HG02678 (cell line): ENCODE results near the gene NEUROD2.

Experiments used
- ATAC-seq: cut with Tn5 transposase; IDR thresholded peaks from one replicate; pipeline ENCODE4 v1.9.1; 2021; ENCODE audit warnings: mild to moderate bottlenecking, moderate library complexity; ENCODE audit not compliant: unreplicated experiment

Gene NEUROD2

DNA sequence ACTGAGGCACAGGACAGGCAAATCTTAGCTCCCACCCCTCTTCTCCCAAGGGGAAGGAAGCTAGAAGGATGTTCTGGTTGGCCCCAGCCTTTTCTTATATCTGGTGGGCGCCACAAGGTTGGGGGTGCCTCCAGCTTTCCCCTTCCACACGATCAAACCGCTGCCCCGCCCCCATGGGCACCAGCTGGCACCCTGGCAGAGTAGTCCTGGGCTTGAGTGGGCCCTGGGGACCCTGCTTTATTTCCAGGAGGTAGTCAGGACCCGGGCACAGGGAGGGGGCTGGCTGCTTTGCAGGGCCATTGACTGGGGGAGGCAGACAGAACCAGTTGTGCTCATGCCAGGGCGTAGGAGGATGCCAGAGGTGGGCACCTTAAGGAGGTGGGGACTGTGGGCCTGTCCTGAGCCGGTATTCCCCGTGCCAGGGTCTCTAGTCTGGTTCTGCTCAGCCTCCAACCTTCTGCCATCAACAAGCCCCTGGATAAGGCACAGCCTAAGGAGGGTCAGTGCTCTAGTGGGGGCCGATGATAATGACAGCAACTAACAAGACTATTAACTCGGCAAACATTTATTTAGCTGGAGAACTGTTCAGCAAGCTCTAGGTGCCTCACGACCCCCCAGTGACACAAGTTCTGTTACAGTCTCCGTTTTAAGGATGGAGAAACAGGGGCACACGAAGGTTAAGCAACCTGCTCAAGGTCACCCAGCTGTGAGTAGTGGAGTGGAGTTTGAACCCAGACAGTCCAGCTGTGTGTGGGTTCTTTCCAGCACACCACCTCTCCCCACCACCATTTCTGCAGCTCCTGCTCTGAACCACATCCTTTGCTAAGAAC is 11.5 kb upstream of the NEUROD2 start:
- ATAC-seq: no peak

DNA sequence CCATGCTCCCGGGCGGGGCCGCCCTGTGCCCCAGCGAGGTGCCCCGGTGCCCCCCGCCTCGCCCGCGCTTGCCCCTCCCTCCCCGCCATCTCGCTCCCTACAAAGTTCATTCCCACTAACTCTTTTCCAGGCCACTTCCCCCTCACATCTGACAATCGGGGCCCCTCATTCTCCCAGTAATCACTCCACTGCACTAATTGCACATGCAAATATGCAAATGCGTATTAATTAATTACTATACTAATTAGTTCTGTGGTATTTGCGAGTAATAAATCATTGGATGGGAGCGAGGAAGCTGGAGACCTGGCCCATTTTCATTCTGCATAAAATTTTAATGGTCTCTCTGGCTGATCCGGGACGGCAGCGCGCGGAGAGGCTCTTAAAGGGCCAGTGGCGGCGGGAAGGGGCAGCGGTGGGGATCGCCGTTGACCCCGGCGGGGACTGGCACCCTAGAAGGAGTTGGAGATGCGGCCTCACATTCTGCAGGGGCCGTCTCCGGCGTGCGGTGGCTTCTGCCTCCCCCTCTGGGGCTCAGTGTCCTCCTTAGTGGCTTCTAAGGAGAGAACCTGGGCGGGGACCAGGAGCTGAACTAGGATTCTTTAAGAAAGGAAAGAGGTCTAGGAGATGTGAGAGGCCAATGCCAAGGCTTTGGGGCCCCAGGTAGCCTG is 10.7 kb upstream of the NEUROD2 start:
- ATAC-seq: no peak

DNA sequence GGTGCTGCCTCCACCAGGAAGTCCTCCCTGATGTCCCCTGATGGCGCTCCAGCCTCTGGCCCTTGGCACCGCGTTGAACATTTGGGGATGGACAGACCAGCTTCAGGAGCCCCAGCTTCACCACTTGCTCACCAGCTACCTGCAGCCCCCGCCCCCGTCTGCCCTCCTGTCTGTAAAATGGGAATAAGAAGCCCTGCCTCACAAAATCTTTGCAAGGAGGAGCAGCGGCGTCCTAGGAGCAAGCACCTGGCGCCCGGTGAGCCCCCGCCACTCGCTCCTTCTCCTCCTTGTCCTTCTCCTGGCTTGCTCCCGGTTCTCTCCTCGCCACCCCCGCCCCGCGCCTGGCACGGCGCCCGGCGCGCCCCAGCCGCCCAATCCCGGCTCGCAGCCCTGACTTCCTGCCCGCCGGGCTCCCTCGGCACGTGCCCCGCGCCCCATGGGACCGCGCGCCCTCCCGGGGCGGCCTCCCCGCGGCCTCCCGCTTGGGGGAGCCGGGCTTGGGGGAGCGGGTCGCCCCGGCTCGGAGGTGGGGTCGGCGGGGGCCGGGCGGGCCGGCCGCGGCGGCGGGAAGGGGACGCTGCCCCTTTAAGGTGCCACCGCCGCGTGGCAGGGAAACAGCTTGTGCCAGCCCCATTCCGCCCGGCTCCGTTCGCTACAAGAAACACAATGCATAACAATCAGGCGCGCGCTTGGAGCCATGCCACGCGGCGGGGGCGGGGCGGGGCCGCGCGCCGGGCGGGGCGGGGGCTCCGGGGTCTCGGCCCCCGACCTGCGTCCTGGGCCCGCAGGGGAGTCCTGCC is 9.9 kb upstream of the NEUROD2 start:
- ATAC-seq: no peak

DNA sequence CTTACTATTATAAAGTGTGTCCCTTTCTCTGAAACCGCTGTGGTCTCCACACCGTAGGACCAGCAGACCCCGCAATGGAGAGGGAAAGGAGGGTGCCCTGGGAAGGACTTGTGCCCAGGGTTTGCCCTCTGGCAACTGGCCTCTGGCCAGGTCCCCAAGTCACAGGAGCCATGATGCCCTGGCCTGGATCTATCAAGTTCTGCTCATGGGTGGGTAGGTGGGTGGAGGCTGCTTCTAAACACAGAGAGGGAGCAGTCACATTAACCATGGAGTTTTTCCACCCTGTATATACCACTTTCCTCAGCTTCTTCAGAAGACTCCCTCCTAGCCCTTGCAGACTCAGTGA is 9.4 kb upstream of the NEUROD2 start:
- ATAC-seq: no peak

DNA sequence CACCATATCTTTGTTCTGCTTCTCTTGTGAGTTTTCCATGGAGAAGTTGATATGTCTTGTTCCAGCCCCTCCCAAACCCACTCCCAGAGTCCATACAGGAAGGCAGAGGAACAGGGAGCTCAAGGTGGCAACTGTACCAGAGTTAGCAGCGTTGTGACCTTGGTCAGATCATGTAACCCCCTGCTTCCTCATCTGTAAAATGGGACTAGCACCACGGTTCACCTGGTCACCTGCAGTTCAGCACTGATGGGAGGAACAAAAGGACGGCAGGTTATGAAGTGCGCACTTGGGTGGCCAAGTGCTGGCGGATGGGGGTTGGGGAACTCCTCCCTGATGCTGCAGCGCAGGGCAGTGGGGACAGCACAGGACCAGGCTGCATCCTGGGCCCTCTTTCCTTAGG is 7.7 kb upstream of the NEUROD2 start:
- no peak for ATAC-seq

DNA sequence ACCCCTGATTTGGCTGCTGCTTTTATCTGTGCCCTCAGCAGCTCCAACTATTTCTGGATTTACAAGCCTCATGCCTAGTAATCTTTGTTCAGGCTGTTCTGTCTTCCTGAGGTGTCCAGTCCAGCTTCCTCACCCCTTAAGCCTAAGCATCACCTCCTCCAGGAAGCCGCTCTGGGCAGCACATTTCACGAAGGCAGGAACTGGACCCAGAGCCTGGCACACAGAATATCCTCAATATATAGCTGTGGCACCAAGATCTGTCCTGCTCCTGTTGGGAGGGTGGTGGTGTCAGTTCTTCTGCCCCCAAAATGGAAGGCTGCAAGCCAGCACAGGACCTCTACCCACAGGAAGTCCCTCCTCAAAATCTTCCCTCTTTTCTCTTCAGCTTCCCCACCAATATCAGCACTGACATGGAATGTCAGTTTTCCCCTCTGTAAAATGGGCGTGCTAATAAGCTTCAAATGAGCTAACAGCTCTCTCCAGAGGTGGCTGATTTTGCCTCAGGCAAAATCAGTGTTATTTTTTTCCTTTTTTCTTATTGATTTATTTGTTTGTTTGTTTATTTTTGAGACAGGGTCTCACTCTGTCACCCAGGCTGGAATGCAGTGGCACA is 6.9 kb upstream of the NEUROD2 start:
- no peak for ATAC-seq

DNA sequence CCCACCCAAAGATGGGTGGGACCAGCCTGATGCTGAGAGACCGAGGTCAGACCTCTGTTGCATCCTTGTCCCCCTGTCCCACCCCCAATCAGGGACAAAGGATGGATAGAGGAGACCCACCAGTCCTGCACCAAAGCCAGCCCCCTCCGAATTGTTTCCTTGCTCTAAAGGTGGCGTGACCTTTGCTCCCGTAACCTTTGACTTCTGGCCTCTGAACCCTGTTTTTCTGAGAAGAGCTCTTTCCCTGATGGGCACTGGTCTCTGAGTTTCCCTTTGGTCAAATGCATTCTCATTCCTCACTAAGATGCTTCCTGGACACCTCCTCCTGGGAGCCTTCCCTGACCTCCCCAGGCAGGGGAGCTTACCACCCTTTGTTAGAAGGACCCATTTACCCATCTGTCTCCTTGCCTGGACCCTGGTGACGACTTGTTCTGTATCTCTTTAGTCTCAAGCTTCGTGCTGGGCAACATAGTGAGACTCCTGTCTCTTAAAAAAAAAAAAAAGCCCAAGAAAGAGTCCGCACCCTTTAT is 5.3 kb upstream of the NEUROD2 start:
- ATAC-seq: no peak

DNA sequence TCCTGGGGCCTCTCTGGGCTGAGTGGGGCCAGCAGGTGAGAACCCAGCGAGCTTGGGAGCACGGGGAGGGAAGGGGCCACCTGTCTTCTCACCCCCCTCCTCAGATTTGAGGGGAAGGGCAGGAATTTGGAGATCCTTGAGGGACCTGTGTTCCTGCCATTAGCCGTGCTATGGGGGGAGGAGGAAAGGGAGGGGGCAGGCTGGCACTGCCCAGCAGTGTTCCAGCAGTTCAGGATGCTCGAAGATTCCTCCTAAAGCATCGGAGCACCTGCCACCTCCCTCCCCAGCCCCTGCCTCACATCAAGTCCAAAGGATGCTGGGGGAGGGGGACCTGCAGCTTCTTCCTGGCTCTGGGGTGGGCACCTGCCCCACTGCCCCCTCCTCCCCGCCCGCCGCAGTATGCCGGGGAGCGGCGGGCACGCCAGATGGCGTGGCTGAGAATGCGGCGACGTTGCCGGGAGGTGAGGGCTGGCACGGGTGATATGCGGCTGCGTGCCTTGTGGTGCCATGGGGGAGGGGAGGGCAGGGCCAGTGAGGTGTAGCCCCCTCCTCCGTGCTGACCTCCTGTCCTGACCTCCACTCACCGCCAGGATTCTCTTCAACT is 4.7 kb upstream of the NEUROD2 start:
- ATAC-seq: no peak

DNA sequence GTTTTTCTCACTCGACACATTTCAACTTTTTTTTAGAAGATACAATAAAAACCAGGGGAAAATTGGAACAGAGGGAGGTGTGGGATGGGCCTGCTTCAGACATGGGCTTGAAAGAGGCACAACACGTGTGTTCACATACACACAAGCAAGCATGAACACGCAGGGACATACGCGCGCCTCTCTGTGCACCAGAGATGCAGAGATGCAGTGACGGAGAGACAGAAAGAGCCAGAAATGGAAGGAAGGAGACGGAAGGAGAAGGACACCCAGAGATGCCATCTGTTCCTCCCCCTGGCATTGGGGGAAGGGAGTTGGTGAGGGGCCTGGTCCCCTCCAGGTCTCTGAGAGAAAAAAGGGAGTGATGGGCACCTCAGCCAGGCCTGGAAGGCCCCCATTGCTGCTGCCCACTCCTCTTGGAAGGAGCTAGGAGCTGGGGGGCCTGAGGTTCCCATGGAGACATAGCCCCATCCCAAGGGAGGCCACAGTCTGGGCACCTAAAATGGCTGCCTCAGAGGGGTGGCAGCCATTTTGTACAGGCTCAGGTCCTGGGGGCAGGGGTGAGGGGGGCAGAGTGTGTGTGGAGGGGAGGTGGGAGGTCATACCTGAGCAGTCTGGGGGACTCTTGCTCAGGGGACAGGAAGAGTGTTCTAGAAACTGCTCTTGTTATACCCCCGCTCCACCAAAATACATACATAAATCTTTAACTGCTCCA is 3.8 kb upstream of the NEUROD2 start:
- ATAC-seq: no peak

DNA sequence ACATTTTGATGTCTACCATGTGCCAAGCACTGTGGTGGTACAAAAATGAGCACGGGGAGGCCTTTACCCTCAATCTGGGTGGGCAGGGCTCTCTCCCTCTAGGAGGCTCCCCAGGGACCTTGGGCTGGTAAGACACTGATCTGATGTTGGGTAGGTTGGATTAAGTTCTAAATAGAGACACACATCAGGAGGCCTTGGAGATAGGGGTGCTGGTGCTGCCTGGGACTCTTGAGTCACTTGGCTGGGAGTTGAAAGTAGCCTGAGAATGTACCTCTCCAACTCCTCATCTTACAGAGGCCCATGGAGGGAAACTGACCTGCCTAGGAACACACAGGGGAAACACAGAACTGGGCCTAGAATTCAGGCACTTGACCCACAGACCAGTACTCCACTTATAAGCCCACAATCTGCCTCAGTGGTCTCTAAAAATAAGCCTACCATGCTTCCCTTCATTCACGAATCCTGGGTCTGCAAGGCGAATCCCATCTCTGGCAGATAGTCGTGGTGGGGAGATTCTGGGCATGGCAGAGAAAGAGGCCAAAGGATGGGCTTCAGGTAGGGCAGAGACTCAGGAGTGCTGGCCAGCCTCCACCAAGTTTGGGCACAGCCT is 1.8 kb upstream of the NEUROD2 start:
- ATAC-seq: no peak

DNA sequence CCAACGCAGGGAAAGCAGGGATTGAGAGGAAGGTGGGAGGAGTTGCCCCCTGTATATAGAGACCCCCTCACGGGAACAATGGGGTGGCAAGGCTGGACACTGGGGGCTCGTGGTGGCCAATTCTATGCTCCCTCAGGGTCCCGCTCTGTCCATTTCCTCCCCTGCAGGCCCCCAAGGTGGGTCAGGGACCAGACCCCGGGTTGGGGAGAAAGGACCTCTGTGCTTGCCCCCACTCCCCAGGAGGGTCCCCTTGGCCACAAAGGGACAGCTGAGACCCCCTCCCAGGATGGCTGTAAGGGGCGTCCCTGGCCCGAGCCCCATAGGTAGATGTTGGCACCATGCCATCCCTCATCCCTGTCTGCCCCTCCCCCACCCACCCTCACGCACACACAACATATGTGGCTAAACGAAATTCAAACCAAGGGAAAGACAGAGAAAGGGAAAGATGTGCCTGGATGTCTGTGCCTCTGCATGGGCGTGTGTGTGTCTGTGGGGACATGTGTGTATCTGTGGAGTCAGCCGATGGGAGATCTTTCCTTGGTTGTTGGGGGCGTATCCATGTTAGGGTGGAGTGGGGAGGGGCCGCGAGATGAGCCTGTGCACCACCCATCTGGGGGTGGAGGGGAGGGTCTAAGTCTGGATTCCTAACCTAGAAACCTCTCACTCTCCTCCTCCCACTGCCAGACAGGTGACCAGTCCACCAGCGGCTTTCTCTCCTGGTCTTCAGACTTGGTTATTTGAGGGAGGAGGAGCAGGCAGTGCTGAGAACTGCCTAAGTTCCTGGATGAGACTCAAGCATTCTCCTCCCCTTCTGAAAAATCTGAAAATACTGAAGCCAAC is 642 bp upstream of the NEUROD2 start:
- no peak for ATAC-seq

DNA sequence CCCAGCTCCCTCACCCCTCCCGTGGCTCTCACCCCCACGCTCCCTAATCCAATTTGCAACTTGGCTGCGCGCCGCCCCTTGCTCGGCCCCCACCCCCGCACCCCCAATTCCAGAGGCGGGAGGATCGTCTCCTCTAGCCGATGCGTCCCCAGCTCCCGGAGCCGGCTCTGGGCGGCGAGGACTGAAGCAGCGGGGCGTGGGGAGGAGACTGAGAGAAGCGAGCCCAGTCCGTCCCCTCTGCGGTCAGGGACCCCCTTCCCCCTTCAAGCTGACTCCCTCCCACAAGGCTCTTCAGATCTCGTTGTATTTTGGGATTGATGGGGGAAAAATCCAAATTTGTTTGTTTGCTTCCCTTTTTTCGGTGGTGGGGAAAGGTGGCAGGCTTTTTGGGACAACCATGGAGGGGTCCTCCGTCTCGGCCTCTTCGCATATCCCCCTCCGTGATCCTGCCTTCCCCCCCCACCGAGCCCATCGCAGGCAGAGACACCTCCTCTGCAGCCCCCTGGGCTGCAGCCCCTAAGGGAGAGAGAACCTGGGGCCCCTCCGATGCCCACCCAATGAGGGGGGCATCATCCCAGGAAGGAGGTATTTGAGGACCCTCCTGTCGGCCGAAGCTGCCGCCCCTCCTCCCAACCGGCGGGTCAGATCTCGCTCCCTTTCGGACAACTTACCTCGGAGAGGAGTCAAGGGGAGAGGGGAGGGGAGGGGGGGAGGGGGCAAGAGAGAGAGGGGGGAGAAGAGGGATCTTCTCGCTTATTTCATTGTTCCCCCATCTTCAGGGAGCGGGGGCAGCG is 466 bp downstream of the NEUROD2 start:
- ATAC-seq: no peak

DNA sequence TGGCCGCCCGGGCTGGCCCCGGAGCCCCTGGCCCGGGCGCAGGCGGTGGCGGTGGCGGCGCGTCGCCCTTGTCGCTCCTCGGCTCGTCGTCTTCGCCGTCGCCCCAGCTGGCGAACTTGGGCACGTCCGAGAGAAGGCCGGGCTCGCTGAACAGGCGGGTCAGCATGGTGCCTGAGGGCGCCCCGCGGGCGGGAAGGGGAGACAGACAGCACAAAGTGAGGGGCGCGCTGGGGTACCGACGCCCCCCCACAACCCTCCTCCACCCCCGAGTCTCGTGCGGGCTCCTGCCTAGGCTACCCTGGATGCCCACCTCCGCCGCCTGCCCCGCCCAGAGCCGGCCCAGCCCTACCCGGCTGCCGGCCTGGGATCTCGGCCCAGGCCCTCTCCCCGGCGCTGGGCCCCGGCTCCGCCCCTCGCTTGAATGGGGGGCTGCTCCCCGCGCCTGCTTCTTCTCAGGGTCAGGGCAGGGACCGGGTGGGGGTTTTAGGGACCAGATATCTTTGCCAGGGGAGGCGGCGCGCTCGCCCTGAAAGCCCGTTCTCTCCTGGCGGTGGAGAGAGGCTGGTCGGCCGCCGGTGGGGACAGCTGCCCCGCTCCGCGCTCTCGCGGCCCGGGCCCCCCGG is 1.2 kb downstream of the NEUROD2 start:
- no peak for ATAC-seq

DNA sequence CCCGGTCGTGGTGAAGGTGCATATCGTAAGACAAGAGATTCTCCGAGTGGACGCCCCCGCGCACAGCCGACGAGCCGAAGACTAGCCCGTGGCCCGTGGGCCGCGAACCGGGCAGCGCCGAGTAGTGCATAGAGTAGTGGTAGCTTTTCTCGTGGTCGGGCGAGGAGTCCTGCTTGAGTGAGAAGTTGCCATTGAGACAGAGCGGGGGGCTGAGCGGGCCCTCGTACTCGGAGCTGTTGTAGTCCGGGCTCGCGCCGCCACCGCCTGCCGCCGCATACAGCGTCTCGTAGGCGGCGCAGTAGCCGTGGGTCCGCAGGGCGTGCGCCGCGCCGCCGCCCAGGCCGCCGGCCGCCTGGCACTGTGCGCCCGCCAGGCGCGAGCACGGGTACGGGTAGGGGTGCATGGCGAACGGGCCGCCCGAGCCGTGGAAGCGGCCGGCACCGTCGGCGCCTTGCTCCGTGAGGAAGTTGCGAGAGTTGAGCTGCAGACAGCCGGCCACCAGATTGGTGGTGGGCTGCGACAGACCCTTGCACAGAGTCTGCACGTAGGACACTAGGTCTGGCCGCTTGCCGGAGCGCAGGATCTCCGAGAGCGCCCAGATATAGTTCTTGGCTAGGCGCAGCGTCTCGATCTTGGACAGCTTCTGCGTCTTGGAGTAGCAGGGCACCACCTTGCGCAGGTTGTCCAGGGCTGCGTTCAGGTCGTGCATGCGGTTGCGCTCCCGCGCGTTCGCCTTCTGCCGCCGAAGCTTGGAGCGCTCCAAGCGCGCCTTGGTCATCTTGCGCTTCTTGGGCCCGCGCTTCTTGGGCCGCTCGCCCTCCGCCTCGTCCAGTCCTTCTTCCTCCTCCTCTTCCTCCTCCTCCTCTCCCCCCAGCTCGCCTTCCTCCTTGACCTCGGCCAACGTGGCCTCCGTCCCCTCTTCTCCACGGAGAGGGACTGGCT is 2.0 kb downstream of the NEUROD2 start:
- no peak for ATAC-seq

DNA sequence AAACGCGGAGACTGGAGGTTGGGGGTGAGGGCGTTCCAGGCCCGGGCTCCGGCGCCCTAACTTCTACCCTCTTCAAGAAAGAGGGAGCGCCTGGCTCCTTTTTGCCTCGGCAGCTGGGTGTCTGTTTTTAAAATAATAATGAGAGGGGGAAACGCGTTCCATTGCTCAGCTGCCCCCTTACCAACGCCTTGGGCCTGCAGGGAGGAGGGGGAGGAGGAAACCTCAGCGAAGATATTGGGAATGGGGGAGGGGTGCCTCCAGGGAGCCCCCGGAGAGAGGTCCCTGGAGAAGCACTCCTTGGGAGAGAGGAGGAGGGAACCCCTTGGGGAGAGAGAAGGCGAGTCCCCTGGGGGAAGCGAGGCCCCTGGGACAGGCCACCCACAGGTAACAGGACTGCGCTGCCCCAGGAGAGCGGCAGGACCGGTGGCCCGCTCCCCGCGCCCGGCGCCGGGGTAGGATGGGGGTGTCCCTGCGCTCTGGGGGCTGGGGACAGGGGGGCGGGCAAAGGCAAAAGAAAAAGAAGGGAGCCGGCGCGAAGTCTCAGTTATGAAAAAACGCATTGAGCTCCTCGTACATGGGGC is 2.7 kb downstream of the NEUROD2 start:
- ATAC-seq: no peak
